ENCODE data around the gene CYP11A1. TPM values are rescaled to one million over a fixed set of nuclear protein-coding genes. Genes with fewer than 3 reads are reported as not detected.

Gene CYP11A1
- total and polyA plus RNA-seq, 3 experiments from 2014 or later = not detected

GRCh38 chr15:74411686-74412085, 44.2 kb upstream of the CYP11A1 start:
- POLR2A ChIA-PET = interaction anchor here (0.7 kb wide), 1 partner anchor 129 kb away, joined by 3 read pairs; no protein-coding TSS in a partner anchor
- H3K27ac Mint-ChIP-seq = peak overlapping the region in 2 of 8 donors; percentile 36 to 55
- Histone ChIP-seq H3K4me3 (ENCODE audit: low read length) (no peak overlapping the region), H3K4me1 (ENCODE audit: insufficient read depth, low read length) (no peaks in the 10 kb centered on the region), H3K9me3 (ENCODE audit: low read length) (no peaks in the 10 kb centered on the region), H3K27ac (ENCODE audit: low read depth, low read length) (no peak overlapping the region), H3K36me3 (ENCODE audit: insufficient read depth, low read length) (peaks cover 9% of the 10 kb centered on the region), H3K27me3 (ENCODE audit: insufficient read depth, low read length, poor library complexity, severe bottlenecking) (no peaks in the 10 kb centered on the region)
- peaks cover 0 to 63% (median 4%) of the 10 kb centered on the region in 3 donors for H3K36me3 Mint-ChIP-seq
- H3K9me3 Mint-ChIP-seq = no peaks in the 10 kb centered on the region
- peaks cover 0 to 3% of the 10 kb centered on the region in 2 donors for H3K27me3 Mint-ChIP-seq
- H3K4me1 Mint-ChIP-seq = peaks cover 10 to 16% (median 12%) of the 10 kb centered on the region in 3 donors
- CTCF ChIA-PET = interaction anchor here (0.9 to 3.1 kb wide), 3 partner anchors 26 to 35 kb away, joined by 3 to 13 read pairs (median 5); no protein-coding TSS in a partner anchor
- DNase-seq = no peak
- H3K4me3 Mint-ChIP-seq = no peak overlapping the region

GRCh38 chr15:74410502-74410901, 43.1 kb upstream of the CYP11A1 start:
- no peaks in the 10 kb centered on the region for H3K27me3 ChIP-seq (ENCODE audit: insufficient read depth, low read length, poor library complexity, severe bottlenecking)
- no peak overlapping the region for H3K27ac ChIP-seq (ENCODE audit: low read depth, low read length)
- Mint-ChIP-seq H3K36me3 (peaks cover 0 to 51% (median 4%) of the 10 kb centered on the region in 3 donors), H3K4me3 (no peak overlapping the region), H3K27me3 (peaks cover 0 to 4% of the 10 kb centered on the region in 2 donors), H3K9me3 (no peaks in the 10 kb centered on the region), H3K4me1 (peaks cover 7 to 13% (median 11%) of the 10 kb centered on the region in 3 donors), H3K27ac (peak overlapping the region in 1 of 8 donors; percentile 84)
- no peaks in the 10 kb centered on the region for H3K4me1 ChIP-seq (ENCODE audit: insufficient read depth, low read length)
- CTCF ChIA-PET = interaction anchor here (2.9 to 3.1 kb wide), 2 partner anchors 28 kb away, joined by 13 read pairs; no protein-coding TSS in a partner anchor
- DNase-seq = no peak
- H3K4me3 ChIP-seq (ENCODE audit: low read length) = no peak overlapping the region
- POLR2A ChIA-PET = no interaction called here
- peaks cover 5% of the 10 kb centered on the region for H3K36me3 ChIP-seq (ENCODE audit: insufficient read depth, low read length)
- no peaks in the 10 kb centered on the region for H3K9me3 ChIP-seq (ENCODE audit: low read length)

GRCh38 chr15:74409225-74409624, 41.8 kb upstream of the CYP11A1 start:
- DNase-seq = no peak
- ChIA-PET CTCF (interaction anchor here (0.9 to 3.1 kb wide), 3 partner anchors 27 to 36 kb away, joined by 3 to 13 read pairs (median 13); no protein-coding TSS in a partner anchor), POLR2A (no interaction called here)
- Mint-ChIP-seq H3K36me3 (peaks cover 0 to 38% (median 3%) of the 10 kb centered on the region in 3 donors), H3K4me1 (peaks cover 10 to 14% (median 14%) of the 10 kb centered on the region in 3 donors), H3K9me3 (no peaks in the 10 kb centered on the region), H3K27me3 (peaks cover 0 to 3% of the 10 kb centered on the region in 2 donors), H3K27ac (no peak overlapping the region), H3K4me3 (no peak overlapping the region)
- H3K27me3 ChIP-seq (ENCODE audit: insufficient read depth, low read length, poor library complexity, severe bottlenecking) = no peaks in the 10 kb centered on the region
- no peaks in the 10 kb centered on the region for H3K9me3 ChIP-seq (ENCODE audit: low read length)
- H3K4me1 ChIP-seq (ENCODE audit: insufficient read depth, low read length) = peaks cover 2% of the 10 kb centered on the region
- H3K4me3 ChIP-seq (ENCODE audit: low read length) = no peak overlapping the region
- H3K27ac ChIP-seq (ENCODE audit: low read depth, low read length) = no peak overlapping the region
- no peaks in the 10 kb centered on the region for H3K36me3 ChIP-seq (ENCODE audit: insufficient read depth, low read length)

GRCh38 chr15:74408815-74409214, 41.4 kb upstream of the CYP11A1 start:
- Mint-ChIP-seq H3K4me3 (no peak overlapping the region), H3K4me1 (peaks cover 14 to 18% (median 16%) of the 10 kb centered on the region in 3 donors), H3K27ac (peak overlapping the region in 3 of 8 donors; percentile 7 to 83 (median 10)), H3K27me3 (peaks cover 0 to 3% of the 10 kb centered on the region in 2 donors), H3K9me3 (no peaks in the 10 kb centered on the region), H3K36me3 (peaks cover 0 to 34% (median 3%) of the 10 kb centered on the region in 3 donors)
- no peak for DNase-seq
- H3K27me3 ChIP-seq (ENCODE audit: insufficient read depth, low read length, poor library complexity, severe bottlenecking) = no peaks in the 10 kb centered on the region
- ChIA-PET CTCF (interaction anchor here (0.9 to 2.9 kb wide), 2 partner anchors 27 to 36 kb away, joined by 3 to 13 read pairs; no protein-coding TSS in a partner anchor), POLR2A (no interaction called here)
- peaks cover 6% of the 10 kb centered on the region for H3K4me1 ChIP-seq (ENCODE audit: insufficient read depth, low read length)
- no peaks in the 10 kb centered on the region for H3K36me3 ChIP-seq (ENCODE audit: insufficient read depth, low read length)
- H3K27ac ChIP-seq (ENCODE audit: low read depth, low read length) = no peak overlapping the region
- no peaks in the 10 kb centered on the region for H3K9me3 ChIP-seq (ENCODE audit: low read length)
- H3K4me3 ChIP-seq (ENCODE audit: low read length) = no peak overlapping the region

- H3K4me1 ChIP-seq (ENCODE audit: insufficient read depth, low read length) = peaks cover 10% of the 10 kb centered on the region
- Mint-ChIP-seq H3K27me3 (peaks cover 0 to 3% of the 10 kb centered on the region in 2 donors), H3K9me3 (no peaks in the 10 kb centered on the region), H3K27ac (peak overlapping the region in 4 of 8 donors; percentile 7 to 91 (median 46)), H3K4me1 (peaks cover 18 to 22% (median 21%) of the 10 kb centered on the region in 3 donors), H3K4me3 (no peak overlapping the region), H3K36me3 (peaks cover 0 to 31% (median 3%) of the 10 kb centered on the region in 3 donors)
- DNase-seq = no peak
- no peaks in the 10 kb centered on the region for H3K9me3 ChIP-seq (ENCODE audit: low read length)
- POLR2A ChIA-PET = no interaction called here
- CTCF ChIA-PET = interaction anchor here (2.9 kb wide), 1 partner anchor 26 kb away, joined by 13 read pairs; no protein-coding TSS in a partner anchor
- H3K27me3 ChIP-seq (ENCODE audit: insufficient read depth, low read length, poor library complexity, severe bottlenecking) = no peaks in the 10 kb centered on the region
- no peaks in the 10 kb centered on the region for H3K36me3 ChIP-seq (ENCODE audit: insufficient read depth, low read length)
- H3K4me3 ChIP-seq (ENCODE audit: low read length) = no peak overlapping the region
- H3K27ac ChIP-seq (ENCODE audit: low read depth, low read length) = no peak overlapping the region
These were observed 40.9 kb upstream of the CYP11A1 start for GRCh38 chr15:74408385-74408784.

GRCh38 chr15:74406992-74407705, 39.7 kb upstream of the CYP11A1 start:
- H3K4me3 ChIP-seq (ENCODE audit: low read length) = no peak overlapping the region
- H3K27ac ChIP-seq (ENCODE audit: low read depth, low read length) = no peak overlapping the region
- POLR2A ChIA-PET = no interaction called here
- peaks cover 23% of the 10 kb centered on the region for H3K4me1 ChIP-seq (ENCODE audit: insufficient read depth, low read length)
- no peaks in the 10 kb centered on the region for H3K9me3 Mint-ChIP-seq
- H3K9me3 ChIP-seq (ENCODE audit: low read length) = no peaks in the 10 kb centered on the region
- no peak overlapping the region for H3K4me3 Mint-ChIP-seq
- DNase-seq = no peak
- H3K36me3 ChIP-seq (ENCODE audit: insufficient read depth, low read length) = no peaks in the 10 kb centered on the region
- H3K27ac Mint-ChIP-seq = peak overlapping the region in 7 of 8 donors; percentile 1 to 77 (median 29)
- peaks cover 30 to 35% (median 33%) of the 10 kb centered on the region in 3 donors for H3K4me1 Mint-ChIP-seq
- H3K27me3 Mint-ChIP-seq = peaks cover 0 to 3% of the 10 kb centered on the region in 2 donors
- no peaks in the 10 kb centered on the region for H3K27me3 ChIP-seq (ENCODE audit: insufficient read depth, low read length, poor library complexity, severe bottlenecking)
- CTCF ChIA-PET = interaction anchor here (0.6 kb wide), 1 partner anchor 31 kb away, joined by 3 read pairs; no protein-coding TSS in a partner anchor
- peaks cover 0 to 22% (median 0%) of the 10 kb centered on the region in 3 donors for H3K36me3 Mint-ChIP-seq

- ChIA-PET POLR2A (interaction anchor here (1.4 kb wide), 1 partner anchor 13 kb away, joined by 3 read pairs; no protein-coding TSS in a partner anchor), CTCF (interaction anchor here (0.6 kb wide), 1 partner anchor 31 kb away, joined by 3 read pairs; no protein-coding TSS in a partner anchor)
- Mint-ChIP-seq H3K9me3 (no peaks in the 10 kb centered on the region), H3K27ac (peak overlapping the region in 7 of 8 donors; percentile 1 to 77 (median 35)), H3K4me3 (no peak overlapping the region), H3K27me3 (peaks cover 0 to 3% of the 10 kb centered on the region in 2 donors), H3K4me1 (peaks cover 37 to 41% (median 39%) of the 10 kb centered on the region in 3 donors), H3K36me3 (peaks cover 0 to 16% (median 0%) of the 10 kb centered on the region in 3 donors)
- DNase-seq = no peak
- no peak overlapping the region for H3K27ac ChIP-seq (ENCODE audit: low read depth, low read length)
- H3K4me3 ChIP-seq (ENCODE audit: low read length) = no peak overlapping the region
- peaks cover 29% of the 10 kb centered on the region for H3K4me1 ChIP-seq (ENCODE audit: insufficient read depth, low read length)
- no peaks in the 10 kb centered on the region for H3K9me3 ChIP-seq (ENCODE audit: low read length)
- H3K27me3 ChIP-seq (ENCODE audit: insufficient read depth, low read length, poor library complexity, severe bottlenecking) = no peaks in the 10 kb centered on the region
- no peaks in the 10 kb centered on the region for H3K36me3 ChIP-seq (ENCODE audit: insufficient read depth, low read length)
These were observed 39.1 kb upstream of the CYP11A1 start for GRCh38 chr15:74406517-74406916.

Measured in CD8-positive, alpha-beta memory T cell (primary cell).